GM12878 (cell line): ENCODE measurements around the gene IRAG1. TPM values are rescaled to one million over a fixed set of nuclear protein-coding genes. Genes with fewer than 3 reads are reported as not detected.
A peak's percentile ranks its signal among the peaks of the same experiment; 100 is the strongest.

Source experiments
- ATAC-seq: fragments of 200-7000 bp; cut with Tn5 transposase; 3 replicates; pipeline ENCODE4 v1.9.1; 2020; ENCODE audit warnings: mild to moderate bottlenecking, moderate library complexity
- BruUV-seq: library from RNA; stranded (reverse); fragments of 400-500 nt; replicated peaks from 2 replicates; lab custom pipeline; 2021; lab: Mats Ljungman, UMichigan
- CTCF ChIA-PET: fragments of 300-600 bp; sonication (Branson Sonifier 250); formaldehyde crosslinking; extraction: SDS; loops from one replicate; lab custom pipeline; 2021; ENCODE audit warnings: inconsistent platforms; lab: Yijun Ruan, JAX
- POLR2A ChIA-PET: fragments of 350-600 bp; formaldehyde crosslinking; extraction: SDS; loops from one replicate; lab custom pipeline; 2021; ENCODE audit warnings: inconsistent platforms; lab: Charles Lee
- RAD21 ChIA-PET: fragments of 300-600 bp; sonication (Branson Sonifier 250); formaldehyde crosslinking; loops from one replicate; lab custom pipeline; 2023; ENCODE audit warnings: antibody characterized with exemption; ENCODE audit not compliant: unreplicated experiment; lab: Charles Lee
- SMC1A ChIA-PET: fragments of 300-600 bp; sonication (Branson Sonifier 250); formaldehyde crosslinking; loops from one replicate; lab custom pipeline; 2023; ENCODE audit not compliant: unreplicated experiment, uncharacterized antibody; lab: Charles Lee
- DNase-seq: peaks from one replicate; pipeline ENCODE4 v3.0.0-alpha.2; 2011; ENCODE audit warnings: low read depth, low spot score
- FAIRE-seq: peaks from 3 replicates; lab custom pipeline; 2011; peaks lifted over from hg19 to GRCh38; lab: Jason Lieb, UNC
- H2AFZ ChIP-seq: 2 replicates; pipeline ENCODE4 v1.6.0; 2011; ENCODE audit warnings: low read depth, low read length, control low read depth; ENCODE audit not compliant: control insufficient read depth
- H3K27ac ChIP-seq: 2 replicates; pipeline ENCODE4 v1.5.1; 2011; ENCODE audit warnings: control low read depth; ENCODE audit not compliant: control insufficient read depth, insufficient read depth
- H3K27me3 ChIP-seq, 2 experiments: replicated peaks in 1 of 2; 2 replicates each; pipeline versions ENCODE4 v1.6.0 to v1.6.1; 2011; ENCODE audit warnings: low read length in 1 of 2; ENCODE audit not compliant: control insufficient read depth in 2 of 2, insufficient read depth in 2 of 2
- H3K36me3 ChIP-seq, 2 experiments: 2 replicates each; pipeline ENCODE4 v1.5.1; 2011; ENCODE audit warnings: low read length in 1 of 2; ENCODE audit not compliant: control insufficient read depth in 2 of 2, insufficient read depth in 2 of 2
- H3K4me1 ChIP-seq: 2 replicates; pipeline ENCODE4 v1.6.1; 2011; ENCODE audit warnings: mild to moderate bottlenecking, low read length, moderate library complexity, mixed read lengths; ENCODE audit not compliant: control insufficient read depth, insufficient read depth
- H3K4me2 ChIP-seq: 2 replicates; pipeline ENCODE4 v1.6.0; 2011; ENCODE audit warnings: control low read depth; ENCODE audit not compliant: control insufficient read depth, insufficient read depth
- H3K4me3 ChIP-seq: fragments of 200-600 bp; sonication (generic); 2 replicates; pipeline ENCODE4 v1.5.1; 2016
- H3K79me2 ChIP-seq: 2 replicates; pipeline ENCODE4 v1.6.0; 2011; ENCODE audit warnings: low read length; ENCODE audit not compliant: control insufficient read depth, insufficient read depth
- H3K9ac ChIP-seq: 2 replicates; pipeline ENCODE4 v1.8.0; 2011; ENCODE audit warnings: low read length, control low read depth, mixed read lengths; ENCODE audit not compliant: control insufficient read depth, insufficient read depth
- H3K9me3 ChIP-seq: replicated peaks from 3 replicates; pipeline ENCODE4 v1.5.1; 2011; ENCODE audit warnings: mild to moderate bottlenecking, low read length; ENCODE audit not compliant: control insufficient read depth, insufficient read depth
- H4K20me1 ChIP-seq: 2 replicates; pipeline ENCODE4 v1.6.0; 2011; ENCODE audit not compliant: control insufficient read depth, insufficient read depth
- RUNX3 ChIP-seq: IDR thresholded peaks from 2 replicates; pipeline ENCODE4 v1.6.1; 2012; ENCODE audit warnings: low read length, inconsistent platforms
- SKIL ChIP-seq: fragments of 450-650 bp; IDR thresholded peaks from 2 replicates; pipeline ENCODE4 v1.6.1; 2017; ENCODE audit warnings: mild to moderate bottlenecking, low read depth, inconsistent platforms; ENCODE audit not compliant: poor library complexity, severe bottlenecking
- whole genome bisulfite sequencing: methylation state at CpG from one replicate; pipeline ENCODE4 v1.1.6; 2016; ENCODE audit warnings: low lambda C conversion rate; ENCODE audit not compliant: insufficient replicate concordance, insufficient coverage; ENCODE audit errors: missing lambda C conversion rate; 5-methylcytosine and 5-hydroxymethylcytosine counted together
- in situ Hi-C: fragments of 300-500 bp; cut with MboI; formaldehyde crosslinking; loops from 9 replicates; pipeline ENCODE4 v1.14.3; 2018; ENCODE audit warnings: mixed read lengths
- intact Hi-C: fragments of 100-400 bp; cut with micrococcal nuclease; formaldehyde crosslinking; loops from one replicate; pipeline ENCODE4 v1.14.2; 2022; ENCODE audit not compliant: unreplicated experiment
- polyA plus RNA-seq, 11 experiments: library from polyadenylated mRNA; depleted of rRNA in 4 of 11; unstranded in 6 of 11; stranded (reverse) in 5 of 11; fragments of >200 nt; fragmentation: Nextera tagmentation in 4 of 11; fragmentation: Illumina TruSeq in 1 of 11; extraction: Ambion mirVana in 4 of 11; extraction: Trizol in 1 of 11; gene quantifications; 1 replicate in 1 of 11; 2 replicates in 10 of 11; pipeline versions ENCODE4 v1.2.1 to v1.2.3, GENCODE V29; 2011 to 2016; ENCODE audit warnings: inconsistent platforms in 2 of 11, missing spikeins in 2 of 11, low read depth in 1 of 11
- total RNA-seq, 4 experiments: library from RNA; depleted of rRNA in 3 of 4; stranded (reverse); fragments of >200 nt in 3 of 4; fragmentation: Illumina TruSeq in 1 of 4; extraction: Trizol in 1 of 4; gene quantifications; 2 replicates each; pipeline versions ENCODE4 v1.2.1 to v1.2.3, GENCODE V29; 2013 to 2021

The IRAG1 gene
- total and polyA plus RNA-seq, 10 of the 15 experiments (the other 5 are each of a cell fraction or from before 2014, with no cell fraction given), result 0.02 to 0.18 (median 0.06) TPM; not detected in 4

- H3K36me3 ChIP-seq, result no peaks in the 10 kb centered on the region
- DNase-seq (no peak), ATAC-seq (peak; percentile 16), FAIRE-seq (no peak)
- SMC1A ChIA-PET, result interaction anchor here (1.1 kb wide), 1 partner anchor 246 kb away, joined by 3 read pairs; no protein-coding TSS in a partner anchor
- no peak overlapping the region for H3K9ac ChIP-seq
- POLR2A ChIA-PET, result no interaction called here
- 53% methylated on average over 6 of the region's 6 CpGs for WGBS
- CTCF ChIA-PET, result interaction anchor here (6.2 kb wide), 1 partner anchor 247 kb away, joined by 120 read pairs; no protein-coding TSS in a partner anchor
- BruUV-seq, result no TSS peak
- RAD21 ChIA-PET, result interaction anchor here (6.1 kb wide), 1 partner anchor 245 kb away, joined by 63 read pairs; no protein-coding TSS in a partner anchor
- H4K20me1 ChIP-seq, result no peaks in the 10 kb centered on the region
- no peak overlapping the region for H3K4me3 ChIP-seq
- no peaks in the 10 kb centered on the region for H3K27me3 ChIP-seq
- no peaks in the 10 kb centered on the region for H3K9me3 ChIP-seq
- H3K79me2 ChIP-seq, result no peaks in the 10 kb centered on the region
- no peak overlapping the region; the same call in 1 of the 2 replicates for H3K4me2 ChIP-seq
- in situ Hi-C loops (no loop called here), intact Hi-C loops (no loop called here)
- peak overlapping the region; percentile 48 for H2AFZ ChIP-seq
- TF ChIP-seq RUNX3 (peak; percentile 25; the same call in 1 of the 2 replicates), SKIL (no peak)
- H3K4me1 ChIP-seq, result peaks cover 30% of the 10 kb centered on the region
- H3K27ac ChIP-seq, result no peak overlapping the region
These were observed 34.8 kb downstream of the IRAG1 start for GRCh38 chr11:10658621-10659338.
